HCT116 (cell line): ENCODE data around the gene GOLGA1. TPM values are rescaled to one million over a fixed set of nuclear protein-coding genes. Genes with fewer than 3 reads are reported as not detected.
"Not testable (repeated sequence)": the region's sequence is repeated elsewhere in the genome, so short reads cannot be mapped to it uniquely, and the experiment has no call there.

Source experiments
- ATAC-seq: fragments of 200-7000 bp; cut with Tn5 transposase; 2 replicates; pipeline ENCODE4 v1.9.1; 2020; ENCODE audit warnings: mild to moderate bottlenecking, moderate library complexity
- BruUV-seq: library from RNA; stranded (reverse); fragments of 400-500 nt; replicated peaks from 2 replicates; lab custom pipeline; 2021; lab: Mats Ljungman, UMichigan
- CTCF ChIA-PET: fragments of 300-600 bp; sonication (Branson Sonifier 250); formaldehyde crosslinking; loops from one replicate; lab custom pipeline; 2021; ENCODE audit warnings: antibody characterized with exemption; lab: Charles Lee
- POLR2A ChIA-PET: fragments of 300-600, 350-600 bp; sonication (Branson Sonifier 250); formaldehyde crosslinking; loops from one replicate; lab custom pipeline; 2021; ENCODE audit warnings: antibody characterized with exemption; lab: Charles Lee
- RAD21 ChIA-PET, 2 experiments: fragments of 300-600 bp; sonication (Branson Sonifier 250); formaldehyde crosslinking; loops; one replicate each; lab custom pipeline; 2023; ENCODE audit warnings: low total read pairs in 2 of 2; ENCODE audit not compliant: uncharacterized antibody in 2 of 2, unreplicated experiment in 2 of 2, low non-redundant PET in 1 of 2; lab: Charles Lee
- DNase-seq: peaks from one replicate; pipeline ENCODE4 v3.0.0-alpha.2; 2010; ENCODE audit warnings: low read depth, low spot score
- H2AFZ ChIP-seq: fragments of 200-600 bp; shearing (Covaris generic), sonication (generic); 2 replicates; pipeline ENCODE4 v1.6.1; 2017; ENCODE audit warnings: low read depth, mixed run types, mixed read lengths, antibody characterized with exemption, low read length; ENCODE audit not compliant: poor library complexity, severe bottlenecking
- H3K27ac ChIP-seq: 2 replicates; pipeline ENCODE4 v1.5.1; 2012; ENCODE audit warnings: low read depth, low read length
- H3K27me3 ChIP-seq: fragments of 200-600 bp; sonication (generic); 2 replicates; pipeline ENCODE4 v1.6.1; 2016; ENCODE audit warnings: mixed run types, low read length, mixed read lengths; ENCODE audit not compliant: insufficient read depth
- H3K36me3 ChIP-seq, 2 experiments: fragments of 200-500 bp in 1 of 2; fragments of 200-600 bp in 1 of 2; sonication (Bioruptor generic) in 1 of 2; sonication (generic) in 1 of 2; 2 replicates each; pipeline versions ENCODE4 v1.5.1 to v1.6.1; 2014 to 2016; ENCODE audit warnings: low read length in 2 of 2, inconsistent platforms in 1 of 2, mixed read lengths in 1 of 2, mixed run types in 1 of 2; ENCODE audit not compliant: insufficient read depth in 2 of 2, control insufficient read depth in 1 of 2
- H3K4me1 ChIP-seq, 2 experiments: fragments of 200-600 bp in 1 of 2; sonication (generic) in 1 of 2; 2 replicates each; pipeline versions ENCODE4 v1.5.1 to v1.6.1; 2012 to 2017; ENCODE audit warnings: low read length in 2 of 2, inconsistent platforms in 1 of 2, mild to moderate bottlenecking in 1 of 2, mixed read lengths in 1 of 2, mixed run types in 1 of 2, moderate library complexity in 1 of 2; ENCODE audit not compliant: insufficient read depth in 2 of 2, control insufficient read depth in 1 of 2
- H3K4me2 ChIP-seq: fragments of 200-600 bp; sonication (generic); 2 replicates; pipeline ENCODE4 v1.6.1; 2017; ENCODE audit warnings: mixed run types, low read length, mixed read lengths
- H3K4me3 ChIP-seq, 2 experiments: fragments of 200-600 bp in 1 of 2; sonication (generic) in 1 of 2; replicated peaks in 1 of 2; 2 replicates each; pipeline ENCODE4 v1.5.1; 2011 to 2016; ENCODE audit warnings: low read length in 2 of 2, control low read depth in 1 of 2, low read depth in 1 of 2, mild to moderate bottlenecking in 1 of 2, mixed read lengths in 1 of 2, mixed run types in 1 of 2
- H3K79me2 ChIP-seq: fragments of 200-600 bp; sonication (generic); 2 replicates; pipeline ENCODE4 v1.6.1; 2017; ENCODE audit warnings: mild to moderate bottlenecking, mixed run types, low read length, moderate library complexity, mixed read lengths; ENCODE audit not compliant: insufficient read depth
- H3K9ac ChIP-seq: fragments of 200-600 bp; sonication (generic); 2 replicates; pipeline ENCODE4 v1.6.1; 2016; ENCODE audit warnings: low read length, mixed read lengths
- H3K9me2 ChIP-seq: fragments of 200-600 bp; sonication (generic), shearing (Covaris generic); 2 replicates; pipeline ENCODE4 v1.6.1; 2017; ENCODE audit warnings: mixed run types, mild to moderate bottlenecking, moderate library complexity; ENCODE audit not compliant: insufficient read depth
- H3K9me3 ChIP-seq, 2 experiments: fragments of 200-500 bp in 1 of 2; fragments of 200-600 bp in 1 of 2; sonication (Bioruptor generic) in 1 of 2; sonication (generic) in 1 of 2; 2 replicates each; pipeline ENCODE4 v1.6.1; 2014 to 2017; ENCODE audit warnings: low read length in 2 of 2, mixed read lengths in 2 of 2, inconsistent platforms in 1 of 2, low read depth in 1 of 2, mild to moderate bottlenecking in 1 of 2, mixed run types in 1 of 2, moderate library complexity in 1 of 2; ENCODE audit not compliant: control insufficient read depth in 1 of 2, insufficient read depth in 1 of 2
- H4K20me1 ChIP-seq: fragments of 200-600 bp; sonication (generic), shearing (Covaris generic); 2 replicates; pipeline ENCODE4 v1.6.1; 2017; ENCODE audit warnings: mixed run types, mild to moderate bottlenecking, moderate library complexity; ENCODE audit not compliant: insufficient read depth
- EGR1 ChIP-seq: IDR thresholded peaks from 2 replicates; pipeline ENCODE4 v1.6.1; 2012; ENCODE audit warnings: low read depth
- ELF1 ChIP-seq: IDR thresholded peaks from 2 replicates; pipeline ENCODE4 v1.6.1; 2012; ENCODE audit warnings: low read depth, borderline replicate concordance
- FOSL1 ChIP-seq: IDR thresholded peaks from 2 replicates; pipeline ENCODE4 v1.6.1; 2012; ENCODE audit warnings: low read depth
- JUND ChIP-seq: IDR thresholded peaks from 2 replicates; pipeline ENCODE4 v1.6.1; 2012
- MAX ChIP-seq: IDR thresholded peaks from 2 replicates; pipeline ENCODE4 v1.6.1; 2012
- POLR2AphosphoS5 ChIP-seq: IDR thresholded peaks from 2 replicates; pipeline ENCODE4 v1.6.1; 2011; ENCODE audit warnings: mild to moderate bottlenecking, low read depth, low read length, moderate library complexity
- RAD21 ChIP-seq: IDR thresholded peaks from 2 replicates; pipeline ENCODE4 v1.6.1; 2012; ENCODE audit warnings: low read depth, mild to moderate bottlenecking
- SIN3A ChIP-seq: IDR thresholded peaks from 2 replicates; pipeline ENCODE4 v1.6.1; 2012; ENCODE audit warnings: low read depth
- SP1 ChIP-seq: IDR thresholded peaks from 2 replicates; pipeline ENCODE4 v1.6.1; 2012; ENCODE audit warnings: low read depth
- SRF ChIP-seq: IDR thresholded peaks from 2 replicates; pipeline ENCODE4 v1.6.1; 2012; ENCODE audit warnings: low read depth
- TCF7L2 ChIP-seq: IDR thresholded peaks from 2 replicates; pipeline ENCODE4 v1.7.0; 2011; ENCODE audit warnings: borderline replicate concordance, inconsistent platforms; ENCODE audit not compliant: insufficient read depth, insufficient read length; ENCODE audit errors: extremely low read depth
- YY1 ChIP-seq: IDR thresholded peaks from 2 replicates; pipeline ENCODE4 v1.6.1; 2011; ENCODE audit warnings: low read length, low read depth, moderate library complexity, mild to moderate bottlenecking; ENCODE audit not compliant: insufficient replicate concordance; ENCODE audit errors: extremely low read depth
- ZBTB33 ChIP-seq: IDR thresholded peaks from 2 replicates; pipeline ENCODE4 v1.6.1; 2011; ENCODE audit warnings: mild to moderate bottlenecking, low read length, moderate library complexity; ENCODE audit not compliant: insufficient replicate concordance; ENCODE audit errors: extremely low read depth
- ZFX ChIP-seq: fragments of 450-650 bp; IDR thresholded peaks from 2 replicates; pipeline ENCODE4 v1.6.1; 2017
- ZNF274 ChIP-seq: fragments of 200-500 bp; sonication (Bioruptor generic); IDR thresholded peaks from 2 replicates; pipeline ENCODE4 v1.6.1; 2014; ENCODE audit warnings: mild to moderate bottlenecking, low read depth, low read length, inconsistent platforms
- intact Hi-C: fragments of 100-400 bp; cut with micrococcal nuclease; formaldehyde crosslinking; loops from 2 replicates; pipeline ENCODE4 v1.10.0; 2022
- total RNA-seq: library from RNA; stranded (reverse); gene quantifications from one replicate; pipeline ENCODE4 v1.2.1, GENCODE V29; 2021; ENCODE audit not compliant: unreplicated experiment

Gene GOLGA1
- total RNA-seq, 1 experiment from 2014 or later = 13.1 TPM

- POLR2A ChIA-PET, H3K9me3 ChIP-seq, H3K4me1 ChIP-seq, DNase-seq, ATAC-seq, H3K27me3 ChIP-seq, H3K27ac ChIP-seq, CTCF ChIA-PET, H3K4me2 ChIP-seq, BruUV-seq, H3K9ac ChIP-seq, intact Hi-C loops, H3K79me2 ChIP-seq, H2AFZ ChIP-seq, H3K4me3 ChIP-seq, H3K36me3 ChIP-seq, RAD21 ChIA-PET, H4K20me1 ChIP-seq, H3K9me2 ChIP-seq: not testable (repeated sequence)
- peak; percentile 44; the same call in 1 of the 2 replicates for TF ChIP-seq SRF
These were observed 25.1 kb upstream of the GOLGA1 start for GRCh38 chr9:124965775-124966568.

- Histone ChIP-seq H3K79me2 (no peaks in the 10 kb centered on the region), H3K36me3 (no peaks in the 10 kb centered on the region), H3K9me3 (no peaks in the 10 kb centered on the region), H3K9me2 (no peaks in the 10 kb centered on the region), H3K4me2 (no peak overlapping the region), H4K20me1 (no peaks in the 10 kb centered on the region), H3K27ac (no peak overlapping the region), H3K27me3 (no peaks in the 10 kb centered on the region), H3K9ac (no peak overlapping the region), H3K4me1 (no peaks in the 10 kb centered on the region), H2AFZ (no peak overlapping the region), H3K4me3 (no peak overlapping the region)
- ChIA-PET RAD21 (no interaction called here), CTCF (no interaction called here), POLR2A (no interaction called here)
- intact Hi-C loops = no loop called here
- DNase-seq (no peak), ATAC-seq (no peak)
- BruUV-seq = no TSS peak
- TF ChIP-seq YY1 = no peak
- no peak for TF ChIP-seq EGR1
- TF ChIP-seq ZBTB33 = no peak
- no peak for TF ChIP-seq FOSL1
- no peak for TF ChIP-seq RAD21
- no peak for TF ChIP-seq POLR2AphosphoS5
- no peak for TF ChIP-seq ZNF274
- no peak for TF ChIP-seq ZFX
- no peak for TF ChIP-seq MAX
- no peak for TF ChIP-seq JUND
- no peak for TF ChIP-seq SP1
- no peak for TF ChIP-seq TCF7L2
- TF ChIP-seq SIN3A = no peak
- no peak for TF ChIP-seq ELF1
These were observed 23.7 kb upstream of the GOLGA1 start for GRCh38 chr9:124964604-124965003.
